AG09309 (cell line): ENCODE measurements around the gene GRK5.

Source experiments
- DNase-seq: peaks from one replicate; pipeline ENCODE4 v3.0.0-alpha.2; 2010; ENCODE audit warnings: low read depth
- H3K4me3 ChIP-seq: 2 replicates; pipeline ENCODE4 v1.5.1; 2011; ENCODE audit warnings: mild to moderate bottlenecking, low read depth, low read length, moderate library complexity; ENCODE audit not compliant: control insufficient read depth
- TF ChIP-seq, protein P1 (sequence below): IDR thresholded peaks from 2 replicates; pipeline ENCODE4 v1.5.1; 2011; ENCODE audit warnings: mild to moderate bottlenecking, low read depth, low read length, inconsistent platforms; ENCODE audit not compliant: insufficient read depth, control insufficient read depth; ENCODE audit errors: missing control alignments

The GRK5 gene

DNA sequence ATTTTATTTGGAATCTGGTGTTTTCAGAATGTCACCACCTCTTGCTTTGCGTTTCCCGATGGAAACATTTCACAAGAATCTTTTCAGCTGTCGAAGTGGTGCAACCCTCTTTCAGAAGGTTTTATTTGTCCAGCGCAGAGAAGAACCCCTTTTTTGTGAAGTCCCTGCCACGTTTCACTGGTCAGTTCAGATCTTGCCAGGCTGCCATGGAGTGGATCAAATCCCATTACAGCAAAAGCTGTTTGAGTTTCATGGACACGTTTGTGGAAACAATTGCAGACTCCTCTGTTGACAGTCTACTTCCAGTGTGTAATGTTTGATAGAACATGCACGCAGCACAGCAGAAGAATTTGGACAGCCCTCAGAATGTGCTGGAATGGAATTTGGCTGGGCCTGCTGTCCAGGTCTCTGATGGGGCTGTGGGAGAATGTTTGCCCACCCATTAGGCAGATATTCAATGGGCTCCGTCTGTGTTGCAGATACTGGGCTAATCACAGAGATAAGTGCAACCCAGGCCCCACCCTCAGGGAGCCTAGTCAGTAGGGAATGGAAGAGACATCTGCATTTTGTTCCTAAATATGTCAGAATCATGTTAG lies 143.2 kb downstream of the GRK5 start:
- H3K4me3 ChIP-seq, result no peak overlapping the region
- no peak for DNase-seq
- TF ChIP-seq, protein P1, sequence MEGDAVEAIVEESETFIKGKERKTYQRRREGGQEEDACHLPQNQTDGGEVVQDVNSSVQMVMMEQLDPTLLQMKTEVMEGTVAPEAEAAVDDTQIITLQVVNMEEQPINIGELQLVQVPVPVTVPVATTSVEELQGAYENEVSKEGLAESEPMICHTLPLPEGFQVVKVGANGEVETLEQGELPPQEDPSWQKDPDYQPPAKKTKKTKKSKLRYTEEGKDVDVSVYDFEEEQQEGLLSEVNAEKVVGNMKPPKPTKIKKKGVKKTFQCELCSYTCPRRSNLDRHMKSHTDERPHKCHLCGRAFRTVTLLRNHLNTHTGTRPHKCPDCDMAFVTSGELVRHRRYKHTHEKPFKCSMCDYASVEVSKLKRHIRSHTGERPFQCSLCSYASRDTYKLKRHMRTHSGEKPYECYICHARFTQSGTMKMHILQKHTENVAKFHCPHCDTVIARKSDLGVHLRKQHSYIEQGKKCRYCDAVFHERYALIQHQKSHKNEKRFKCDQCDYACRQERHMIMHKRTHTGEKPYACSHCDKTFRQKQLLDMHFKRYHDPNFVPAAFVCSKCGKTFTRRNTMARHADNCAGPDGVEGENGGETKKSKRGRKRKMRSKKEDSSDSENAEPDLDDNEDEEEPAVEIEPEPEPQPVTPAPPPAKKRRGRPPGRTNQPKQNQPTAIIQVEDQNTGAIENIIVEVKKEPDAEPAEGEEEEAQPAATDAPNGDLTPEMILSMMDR, result no peak

GRCh38 chr10:119351189-119351588 lies 143.8 kb downstream of the GRK5 start:
- no peak for DNase-seq
- H3K4me3 ChIP-seq, result no peak overlapping the region
- TF ChIP-seq, protein P1, result no peak

- DNase-seq, result no peak
- H3K4me3 ChIP-seq, result no peak overlapping the region
- TF ChIP-seq, protein P1, result no peak
These were observed 144.7 kb downstream of the GRK5 start for GRCh38 chr10:119352042-119352441.

GRCh38 chr10:119352807-119353206 lies 145.4 kb downstream of the GRK5 start:
- TF ChIP-seq, protein P1, result no peak
- DNase-seq, result no peak
- no peak overlapping the region for H3K4me3 ChIP-seq

GRCh38 chr10:119353421-119353820 lies 146.1 kb downstream of the GRK5 start:
- DNase-seq, result no peak
- TF ChIP-seq, protein P1, result no peak
- no peak overlapping the region for H3K4me3 ChIP-seq

DNA sequence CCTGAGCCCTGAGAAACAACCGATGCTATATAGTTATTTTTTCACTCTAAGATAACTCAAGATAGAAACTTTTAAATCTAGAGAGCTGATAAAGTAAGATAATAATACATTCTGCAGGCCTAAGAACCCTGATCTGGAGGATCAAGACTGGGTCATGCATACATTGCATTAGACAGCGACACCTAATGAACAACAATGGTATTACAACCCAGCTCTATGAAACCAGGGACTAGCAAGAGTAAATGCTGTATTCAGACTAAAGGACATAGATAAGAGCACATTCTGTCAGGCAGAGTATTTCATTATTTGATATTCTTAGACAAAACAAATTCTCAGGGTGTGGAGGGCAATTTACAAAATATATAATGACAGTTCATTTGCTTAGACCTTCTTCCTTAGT lies 148.6 kb downstream of the GRK5 start:
- TF ChIP-seq, protein P1, result peak; percentile 37
- DNase-seq, result no peak
- no peak overlapping the region for H3K4me3 ChIP-seq

GRCh38 chr10:119357412-119358151 lies 150.2 kb downstream of the GRK5 start:
- no peak overlapping the region for H3K4me3 ChIP-seq
- no peak for DNase-seq
- TF ChIP-seq, protein P1, result no peak
